Activated T-cell treated with anti-CD3 and anti-CD28 coated beads, Interleukin-2, amount 50 U/mL, for 24 hours (primary cell): ENCODE results near the gene SYT2.
"Not testable (repeated sequence)": the region's sequence is repeated elsewhere in the genome, so short reads cannot be mapped to it uniquely, and the experiment has no call there.

Experiments used
- DNase-seq: peaks from one replicate; pipeline ENCODE4 v3.0.0-alpha.2; 2020
- H3K27ac Mint-ChIP-seq: 2 replicates; pipeline ENCODE4 v1.8.0; 2020; ENCODE audit warnings: mild to moderate bottlenecking, mixed read lengths
- H3K27me3 Mint-ChIP-seq: 2 replicates; pipeline ENCODE4 v1.8.0; 2020; ENCODE audit warnings: mixed read lengths
- H3K36me3 Mint-ChIP-seq: 2 replicates; pipeline ENCODE4 v1.8.0; 2020; ENCODE audit warnings: low read depth, mixed read lengths
- H3K4me1 Mint-ChIP-seq: 2 replicates; pipeline ENCODE4 v1.8.0; 2020; ENCODE audit warnings: low read depth, mixed read lengths
- H3K4me3 Mint-ChIP-seq: 2 replicates; pipeline ENCODE4 v1.8.0; 2020; ENCODE audit warnings: mild to moderate bottlenecking, moderate library complexity, mixed read lengths
- H3K9me3 Mint-ChIP-seq: 2 replicates; pipeline ENCODE4 v1.8.0; 2020; ENCODE audit warnings: mixed read lengths

SYT2 gene

GRCh38 chr1:202584707-202585589 is 125.3 kb downstream of the SYT2 start:
- H3K4me1 Mint-ChIP-seq = no peaks in the 10 kb centered on the region
- no peaks in the 10 kb centered on the region for H3K9me3 Mint-ChIP-seq
- no peak overlapping the region for H3K4me3 Mint-ChIP-seq
- DNase-seq = no peak
- no peaks in the 10 kb centered on the region for H3K27me3 Mint-ChIP-seq
- H3K27ac Mint-ChIP-seq = no peak overlapping the region
- H3K36me3 Mint-ChIP-seq = peaks cover 29% of the 10 kb centered on the region

GRCh38 chr1:202582350-202582749 is 127.9 kb downstream of the SYT2 start:
- not testable (repeated sequence) for H3K27me3 Mint-ChIP-seq, H3K4me1 Mint-ChIP-seq, DNase-seq, H3K9me3 Mint-ChIP-seq, H3K4me3 Mint-ChIP-seq, H3K27ac Mint-ChIP-seq
- peaks cover 30% of the 10 kb centered on the region for H3K36me3 Mint-ChIP-seq

GRCh38 chr1:202580619-202581018 is 129.6 kb downstream of the SYT2 start:
- H3K27ac Mint-ChIP-seq = no peak overlapping the region
- no peaks in the 10 kb centered on the region for H3K27me3 Mint-ChIP-seq
- no peaks in the 10 kb centered on the region for H3K4me1 Mint-ChIP-seq
- no peaks in the 10 kb centered on the region for H3K9me3 Mint-ChIP-seq
- H3K4me3 Mint-ChIP-seq = no peak overlapping the region
- H3K36me3 Mint-ChIP-seq = peaks cover 30% of the 10 kb centered on the region
- DNase-seq = no peak

GRCh38 chr1:202579806-202580205 is 130.4 kb downstream of the SYT2 start:
- H3K4me1 Mint-ChIP-seq = no peaks in the 10 kb centered on the region
- H3K36me3 Mint-ChIP-seq = peaks cover 35% of the 10 kb centered on the region
- no peaks in the 10 kb centered on the region for H3K27me3 Mint-ChIP-seq
- no peak overlapping the region for H3K27ac Mint-ChIP-seq
- H3K4me3 Mint-ChIP-seq = no peak overlapping the region
- no peaks in the 10 kb centered on the region for H3K9me3 Mint-ChIP-seq
- no peak for DNase-seq

GRCh38 chr1:202578565-202578964 is 131.7 kb downstream of the SYT2 start:
- Mint-ChIP-seq H3K27ac (no peak overlapping the region), H3K36me3 (peaks cover 37% of the 10 kb centered on the region), H3K4me3 (no peak overlapping the region), H3K27me3 (no peaks in the 10 kb centered on the region), H3K4me1 (no peaks in the 10 kb centered on the region), H3K9me3 (no peaks in the 10 kb centered on the region)
- DNase-seq = no peak

GRCh38 chr1:202578001-202578504 is 132.2 kb downstream of the SYT2 start:
- DNase-seq = no peak
- Mint-ChIP-seq H3K4me1 (no peaks in the 10 kb centered on the region), H3K27ac (no peak overlapping the region), H3K4me3 (no peak overlapping the region), H3K9me3 (no peaks in the 10 kb centered on the region), H3K36me3 (peaks cover 34% of the 10 kb centered on the region), H3K27me3 (no peaks in the 10 kb centered on the region)

GRCh38 chr1:202577381-202577780 is 132.9 kb downstream of the SYT2 start:
- DNase-seq = no peak
- H3K27me3 Mint-ChIP-seq = no peaks in the 10 kb centered on the region
- H3K4me1 Mint-ChIP-seq = no peaks in the 10 kb centered on the region
- H3K4me3 Mint-ChIP-seq = no peak overlapping the region
- H3K36me3 Mint-ChIP-seq = peaks cover 37% of the 10 kb centered on the region
- no peak overlapping the region for H3K27ac Mint-ChIP-seq
- H3K9me3 Mint-ChIP-seq = no peaks in the 10 kb centered on the region

- no peak overlapping the region for H3K4me3 Mint-ChIP-seq
- no peak overlapping the region for H3K27ac Mint-ChIP-seq
- H3K4me1 Mint-ChIP-seq = no peaks in the 10 kb centered on the region
- peaks cover 33% of the 10 kb centered on the region for H3K36me3 Mint-ChIP-seq
- H3K9me3 Mint-ChIP-seq = no peaks in the 10 kb centered on the region
- no peaks in the 10 kb centered on the region for H3K27me3 Mint-ChIP-seq
- DNase-seq = no peak
Observed at GRCh38 chr1:202576816-202577215, 133.4 kb downstream of the SYT2 start.

GRCh38 chr1:202575918-202576653 is 134.2 kb downstream of the SYT2 start:
- no peaks in the 10 kb centered on the region for H3K9me3 Mint-ChIP-seq
- DNase-seq = no peak
- no peak overlapping the region for H3K4me3 Mint-ChIP-seq
- H3K27me3 Mint-ChIP-seq = no peaks in the 10 kb centered on the region
- H3K36me3 Mint-ChIP-seq = peaks cover 29% of the 10 kb centered on the region
- H3K4me1 Mint-ChIP-seq = no peaks in the 10 kb centered on the region
- no peak overlapping the region for H3K27ac Mint-ChIP-seq

- Mint-ChIP-seq H3K9me3 (no peaks in the 10 kb centered on the region), H3K27me3 (no peaks in the 10 kb centered on the region), H3K36me3 (peaks cover 27% of the 10 kb centered on the region), H3K4me3 (no peak overlapping the region), H3K4me1 (no peaks in the 10 kb centered on the region), H3K27ac (no peak overlapping the region)
- DNase-seq = no peak
Observed at GRCh38 chr1:202572867-202573266, 137.4 kb downstream of the SYT2 start.

- DNase-seq = no peak
- Mint-ChIP-seq H3K9me3 (no peaks in the 10 kb centered on the region), H3K36me3 (peaks cover 34% of the 10 kb centered on the region)
Observed at GRCh38 chr1:202571719-202572339, 138.4 kb downstream of the SYT2 start.

GRCh38 chr1:202569393-202570322 is 140.6 kb downstream of the SYT2 start:
- H3K4me1 Mint-ChIP-seq = peaks cover 14% of the 10 kb centered on the region

More at GRCh38 chr1:202571719-202572339, 138.4 kb downstream of the SYT2 start:
- Mint-ChIP-seq H3K27ac (no peak overlapping the region), H3K27me3 (no peaks in the 10 kb centered on the region), H3K4me1 (peaks cover 2% of the 10 kb centered on the region), H3K4me3 (no peak overlapping the region)

GRCh38 chr1:202568826-202569225 is 141.4 kb downstream of the SYT2 start:
- no peaks in the 10 kb centered on the region for H3K9me3 Mint-ChIP-seq
- no peaks in the 10 kb centered on the region for H3K27me3 Mint-ChIP-seq
- no peak overlapping the region for H3K4me3 Mint-ChIP-seq
- peaks cover 14% of the 10 kb centered on the region for H3K4me1 Mint-ChIP-seq
- no peak for DNase-seq
- peaks cover 34% of the 10 kb centered on the region for H3K36me3 Mint-ChIP-seq
- no peak overlapping the region for H3K27ac Mint-ChIP-seq

More at GRCh38 chr1:202569393-202570322, 140.6 kb downstream of the SYT2 start:
- DNase-seq = no peak
- no peaks in the 10 kb centered on the region for H3K27me3 Mint-ChIP-seq
- H3K36me3 Mint-ChIP-seq = peaks cover 30% of the 10 kb centered on the region
- no peak overlapping the region for H3K4me3 Mint-ChIP-seq
- no peaks in the 10 kb centered on the region for H3K9me3 Mint-ChIP-seq
- no peak overlapping the region for H3K27ac Mint-ChIP-seq

GRCh38 chr1:202568410-202568809 is 141.8 kb downstream of the SYT2 start:
- Mint-ChIP-seq H3K9me3 (no peaks in the 10 kb centered on the region), H3K4me3 (no peak overlapping the region), H3K27me3 (no peaks in the 10 kb centered on the region), H3K36me3 (peaks cover 34% of the 10 kb centered on the region), H3K27ac (no peak overlapping the region), H3K4me1 (peaks cover 14% of the 10 kb centered on the region)
- no peak for DNase-seq
